ENCODE data around the gene SSB. TPM values are rescaled to one million over a fixed set of nuclear protein-coding genes. Genes with fewer than 3 reads are reported as not detected.

SSB gene
- total RNA-seq, 1 experiment from 2014 or later = 119 TPM

DNA sequence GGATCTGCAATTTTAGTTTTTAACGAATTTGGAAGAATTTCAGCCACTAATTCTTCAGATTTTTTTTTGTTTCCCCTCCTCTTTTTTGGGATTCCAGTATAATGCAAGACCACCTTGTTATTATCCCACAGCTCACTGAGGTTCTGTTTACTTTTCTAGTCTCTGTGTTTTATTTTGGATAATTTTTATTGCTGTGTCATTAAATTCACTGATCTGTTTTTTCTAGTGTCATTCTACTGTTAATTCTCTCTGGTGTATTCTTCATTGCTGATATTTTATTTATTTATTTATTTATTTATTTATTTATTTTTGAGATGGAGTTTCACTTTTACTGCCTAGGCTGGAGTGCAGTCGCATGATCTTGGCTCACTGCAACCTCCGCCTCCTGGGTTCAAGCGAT, 60.8 kb downstream of the SSB start:
- BruUV-seq (replicated peaks) = no TSS peak
- TF ChIP-seq CTCF (IDR thresholded peaks at IDR 0.05) (no peak), SIN3A (IDR thresholded peaks at IDR 0.05; ENCODE audit: borderline replicate concordance, insufficient read depth, low read depth, low read length) (no peak), TCF7L2 (IDR thresholded peaks at IDR 0.05; ENCODE audit: low read depth, low read length) (no peak), POLR2AphosphoS5 (IDR thresholded peaks at IDR 0.05; ENCODE audit: low read depth, low read length) (no peak)
- TF ChIP-seq, protein P1, sequence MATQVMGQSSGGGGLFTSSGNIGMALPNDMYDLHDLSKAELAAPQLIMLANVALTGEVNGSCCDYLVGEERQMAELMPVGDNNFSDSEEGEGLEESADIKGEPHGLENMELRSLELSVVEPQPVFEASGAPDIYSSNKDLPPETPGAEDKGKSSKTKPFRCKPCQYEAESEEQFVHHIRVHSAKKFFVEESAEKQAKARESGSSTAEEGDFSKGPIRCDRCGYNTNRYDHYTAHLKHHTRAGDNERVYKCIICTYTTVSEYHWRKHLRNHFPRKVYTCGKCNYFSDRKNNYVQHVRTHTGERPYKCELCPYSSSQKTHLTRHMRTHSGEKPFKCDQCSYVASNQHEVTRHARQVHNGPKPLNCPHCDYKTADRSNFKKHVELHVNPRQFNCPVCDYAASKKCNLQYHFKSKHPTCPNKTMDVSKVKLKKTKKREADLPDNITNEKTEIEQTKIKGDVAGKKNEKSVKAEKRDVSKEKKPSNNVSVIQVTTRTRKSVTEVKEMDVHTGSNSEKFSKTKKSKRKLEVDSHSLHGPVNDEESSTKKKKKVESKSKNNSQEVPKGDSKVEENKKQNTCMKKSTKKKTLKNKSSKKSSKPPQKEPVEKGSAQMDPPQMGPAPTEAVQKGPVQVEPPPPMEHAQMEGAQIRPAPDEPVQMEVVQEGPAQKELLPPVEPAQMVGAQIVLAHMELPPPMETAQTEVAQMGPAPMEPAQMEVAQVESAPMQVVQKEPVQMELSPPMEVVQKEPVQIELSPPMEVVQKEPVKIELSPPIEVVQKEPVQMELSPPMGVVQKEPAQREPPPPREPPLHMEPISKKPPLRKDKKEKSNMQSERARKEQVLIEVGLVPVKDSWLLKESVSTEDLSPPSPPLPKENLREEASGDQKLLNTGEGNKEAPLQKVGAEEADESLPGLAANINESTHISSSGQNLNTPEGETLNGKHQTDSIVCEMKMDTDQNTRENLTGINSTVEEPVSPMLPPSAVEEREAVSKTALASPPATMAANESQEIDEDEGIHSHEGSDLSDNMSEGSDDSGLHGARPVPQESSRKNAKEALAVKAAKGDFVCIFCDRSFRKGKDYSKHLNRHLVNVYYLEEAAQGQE (IDR thresholded peaks at IDR 0.05; ENCODE audit: insufficient read depth in 1 of 2, low read depth in 2 of 2, low read length in 1 of 2) = no peak
- CTCF ChIA-PET = no interaction called here
- in situ Hi-C loops (cut with HindIII; ENCODE audit: low pct_unique_long_range_greater_than_20kb, low sequenced_read_pairs) = no loop called here
- intact Hi-C loops (cut with micrococcal nuclease; ENCODE audit: unreplicated experiment) = no loop called here
- DNase-seq (ENCODE audit: low read depth, low spot score) = no peak
- H3K4me1 ChIP-seq (ENCODE audit: control insufficient read depth, insufficient read depth, low read length) = no peaks in the 10 kb centered on the region
- POLR2A ChIA-PET = no interaction called here
- H3K9me3 ChIP-seq (ENCODE audit: control insufficient read depth, insufficient read depth, low read depth, low read length) = no peaks in the 10 kb centered on the region
- no peaks in the 10 kb centered on the region for H3K36me3 ChIP-seq (ENCODE audit: control insufficient read depth, insufficient read depth, low read length)
- H3K4me3 ChIP-seq (ENCODE audit: low read depth in 2 of 2, low read length in 2 of 2) = no peak overlapping the region
- no peak overlapping the region for H3K27ac ChIP-seq (ENCODE audit: low read length)
- no peaks in the 10 kb centered on the region for H3K27me3 ChIP-seq (ENCODE audit: control insufficient read depth, insufficient read depth, low read length)
- no peak for ATAC-seq

DNA sequence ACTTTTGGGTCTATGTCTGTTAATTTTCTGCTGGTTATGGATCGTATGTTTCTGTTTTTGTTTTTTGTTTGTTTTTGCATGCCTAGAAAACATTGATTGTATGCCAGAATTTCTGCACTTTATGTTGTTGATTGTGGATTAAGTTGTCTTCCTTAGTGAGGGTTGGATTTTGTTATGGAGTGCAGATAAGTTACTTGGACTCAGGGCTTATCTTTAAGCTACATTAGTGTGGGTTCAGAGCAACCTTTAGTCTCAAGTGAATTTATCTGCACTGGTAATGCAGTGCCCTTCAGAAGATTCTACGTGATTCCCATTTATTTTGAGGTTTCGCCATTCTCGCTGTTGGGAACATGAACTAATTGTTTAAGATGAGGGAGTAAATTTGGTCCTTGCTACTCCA, 61.5 kb downstream of the SSB start:
- TF ChIP-seq, protein P1 (IDR thresholded peaks at IDR 0.05; ENCODE audit: insufficient read depth in 1 of 2, low read depth in 2 of 2, low read length in 1 of 2) = no peak

More for the DNA sequence above, 61.5 kb downstream of the SSB start:
- intact Hi-C loops (cut with micrococcal nuclease; ENCODE audit: unreplicated experiment) = no loop called here
- in situ Hi-C loops (cut with HindIII; ENCODE audit: low pct_unique_long_range_greater_than_20kb, low sequenced_read_pairs) = no loop called here
- Histone ChIP-seq H3K4me3 (ENCODE audit: low read depth in 2 of 2, low read length in 2 of 2) (no peak overlapping the region), H3K4me1 (ENCODE audit: control insufficient read depth, insufficient read depth, low read length) (no peaks in the 10 kb centered on the region), H3K27me3 (ENCODE audit: control insufficient read depth, insufficient read depth, low read length) (no peaks in the 10 kb centered on the region), H3K9me3 (ENCODE audit: control insufficient read depth, insufficient read depth, low read depth, low read length) (no peaks in the 10 kb centered on the region), H3K27ac (ENCODE audit: low read length) (no peak overlapping the region), H3K36me3 (ENCODE audit: control insufficient read depth, insufficient read depth, low read length) (no peaks in the 10 kb centered on the region)
- no TSS peak for BruUV-seq (replicated peaks)
- CTCF ChIA-PET = no interaction called here
- POLR2A ChIA-PET = no interaction called here
- DNase-seq (ENCODE audit: low read depth, low spot score) (no peak), ATAC-seq (no peak)

Other genes starting within 250 kb of the SSB start
- gene FASTKD1, start 225.0 kb upstream of the SSB start, total RNA-seq (2021; ENCODE audit: unreplicated experiment) = 37.2 TPM
- 46.5 TPM for gene PPIG, start 214.5 kb upstream of the SSB start, total RNA-seq (2021; ENCODE audit: unreplicated experiment)
- 0.23 TPM for gene CFAP210, start 104.5 kb upstream of the SSB start, total RNA-seq (2021; ENCODE audit: unreplicated experiment)
- 6.2 TPM for gene PHOSPHO2, start 104.4 kb upstream of the SSB start, total RNA-seq (2021; ENCODE audit: unreplicated experiment)
- gene KLHL23, start 65.0 kb upstream of the SSB start, total RNA-seq (2021; ENCODE audit: unreplicated experiment) = 9.5 TPM
- 81.4 TPM for gene METTL5, start 26.0 kb downstream of the SSB start, total RNA-seq (2021; ENCODE audit: unreplicated experiment)
- 27.9 TPM for gene UBR3, start 28.6 kb downstream of the SSB start, total RNA-seq (2021; ENCODE audit: unreplicated experiment)